GM19025 (cell line): ENCODE data around the gene TNFRSF18.

ENCODE experiments used
- ATAC-seq: cut with Tn5 transposase; IDR thresholded peaks from one replicate; pipeline ENCODE4 v1.9.1; 2021; ENCODE audit warnings: mild to moderate bottlenecking, low read depth, moderate library complexity; ENCODE audit not compliant: unreplicated experiment

TNFRSF18 gene

GRCh38 chr1:1228596-1229321, 22.4 kb upstream of the TNFRSF18 start:
- ATAC-seq, result no peak

- no peak for ATAC-seq
These were observed 21.8 kb upstream of the TNFRSF18 start for GRCh38 chr1:1228187-1228586.

- ATAC-seq, result no peak
These were observed 21.0 kb upstream of the TNFRSF18 start for GRCh38 chr1:1227386-1227785.

- ATAC-seq, result no peak
These were observed 20.4 kb upstream of the TNFRSF18 start for GRCh38 chr1:1226566-1227362.

- no peak for ATAC-seq
These were observed 19.5 kb upstream of the TNFRSF18 start for GRCh38 chr1:1225913-1226312.

GRCh38 chr1:1225238-1225845, 18.9 kb upstream of the TNFRSF18 start:
- ATAC-seq, result no peak

GRCh38 chr1:1223891-1224290, 17.5 kb upstream of the TNFRSF18 start:
- no peak for ATAC-seq

- no peak for ATAC-seq
These were observed 16.9 kb upstream of the TNFRSF18 start for GRCh38 chr1:1223321-1223720.

- ATAC-seq, result no peak
These were observed 16.3 kb upstream of the TNFRSF18 start for GRCh38 chr1:1222575-1223225.

- no peak for ATAC-seq
These were observed 15.6 kb upstream of the TNFRSF18 start for GRCh38 chr1:1221887-1222574.

GRCh38 chr1:1220197-1220596, 13.8 kb upstream of the TNFRSF18 start:
- ATAC-seq, result no peak

- ATAC-seq, result no peak
These were observed 12.9 kb upstream of the TNFRSF18 start for GRCh38 chr1:1219341-1219740.

GRCh38 chr1:1218524-1219200, 12.3 kb upstream of the TNFRSF18 start:
- ATAC-seq, result no peak

GRCh38 chr1:1217621-1218523, 11.5 kb upstream of the TNFRSF18 start:
- ATAC-seq, result no peak

GRCh38 chr1:1216770-1217620, 10.6 kb upstream of the TNFRSF18 start:
- ATAC-seq, result no peak

GRCh38 chr1:1215881-1216605, 9.7 kb upstream of the TNFRSF18 start:
- no peak for ATAC-seq

GRCh38 chr1:1215080-1215676, 8.8 kb upstream of the TNFRSF18 start:
- ATAC-seq, result no peak
